Measurements from ENCODE around the gene KLRC4. TPM values are rescaled to one million over a fixed set of nuclear protein-coding genes. Genes with fewer than 3 reads are reported as not detected.

The KLRC4 gene
- total RNA-seq, 1 experiment from 2014 or later = not detected

GRCh38 chr12:10363914-10364814, 45.4 kb downstream of the KLRC4 start:
- POLR2A ChIA-PET = interaction anchor here (0.7 to 1.3 kb wide), 2 partner anchors 11 to 249 kb away, joined by 4 to 5 read pairs; partner anchors contain the start of gene MAGOHB
- Histone ChIP-seq H3K36me3 (ENCODE audit: control insufficient read depth, insufficient read depth, low read length) (no peaks in the 10 kb centered on the region; the same call in 1 of the 2 replicates), H3K4me3 (ENCODE audit: low read depth, low read length) (peak overlapping the region; percentile 39), H3K9me3 (peaks cover 21% of the 10 kb centered on the region), H3K27me3 (replicated peaks; ENCODE audit: control insufficient read depth, insufficient read depth, low read length) (no peaks in the 10 kb centered on the region), H3K4me1 (peaks cover 57% of the 10 kb centered on the region)
- TSS peak; percentile 56 for BruUV-seq (replicated peaks)
- Mint-ChIP-seq H3K4me3 (ENCODE audit: unreplicated experiment) (no peak overlapping the region), H3K9me3 (ENCODE audit: unreplicated experiment) (peaks cover 25% of the 10 kb centered on the region), H3K36me3 (ENCODE audit: insufficient read depth, unreplicated experiment) (no peaks in the 10 kb centered on the region), H3K27ac (ENCODE audit: unreplicated experiment) (no peak overlapping the region), H3K27me3 (ENCODE audit: insufficient read depth, unreplicated experiment) (no peaks in the 10 kb centered on the region), H3K4me1 (ENCODE audit: low read depth, unreplicated experiment) (peaks cover 13% of the 10 kb centered on the region)
- peak; percentile 41 to 53 for DNase-seq
- intact Hi-C loops (cut with micrococcal nuclease; ENCODE audit: unreplicated experiment) = loop anchor here (1.0 to 10.0 kb wide), 2 partner anchors 33 to 129 kb away; no protein-coding TSS in a partner anchor
- CTCF ChIA-PET = interaction anchor here (0.7 kb wide), 1 partner anchor 33 kb away, joined by 4 read pairs; no protein-coding TSS in a partner anchor
- no peak for TF ChIP-seq CTCF (IDR thresholded peaks at IDR 0.05; ENCODE audit: insufficient read depth in 1 of 2, low read depth in 1 of 2, low read length in 1 of 2, severe bottlenecking in 1 of 2, unreplicated experiment in 1 of 2)

GRCh38 chr12:10363658-10363913, 46.0 kb downstream of the KLRC4 start:
- Mint-ChIP-seq H3K4me3 (ENCODE audit: unreplicated experiment) (no peak overlapping the region), H3K27me3 (ENCODE audit: insufficient read depth, unreplicated experiment) (no peaks in the 10 kb centered on the region), H3K36me3 (ENCODE audit: insufficient read depth, unreplicated experiment) (no peaks in the 10 kb centered on the region), H3K4me1 (ENCODE audit: low read depth, unreplicated experiment) (peaks cover 13% of the 10 kb centered on the region), H3K27ac (ENCODE audit: unreplicated experiment) (no peak overlapping the region), H3K9me3 (ENCODE audit: unreplicated experiment) (peaks cover 19% of the 10 kb centered on the region)
- Histone ChIP-seq H3K9me3 (peaks cover 15% of the 10 kb centered on the region), H3K27me3 (replicated peaks; ENCODE audit: control insufficient read depth, insufficient read depth, low read length) (no peaks in the 10 kb centered on the region), H3K4me3 (ENCODE audit: low read depth, low read length) (no peak overlapping the region), H3K36me3 (ENCODE audit: control insufficient read depth, insufficient read depth, low read length) (no peaks in the 10 kb centered on the region; the same call in 1 of the 2 replicates), H3K4me1 (peaks cover 57% of the 10 kb centered on the region)
- ChIA-PET POLR2A (no interaction called here), CTCF (no interaction called here)
- no peak for TF ChIP-seq CTCF (IDR thresholded peaks at IDR 0.05; ENCODE audit: insufficient read depth in 1 of 2, low read depth in 1 of 2, low read length in 1 of 2, severe bottlenecking in 1 of 2, unreplicated experiment in 1 of 2)
- intact Hi-C loops (cut with micrococcal nuclease; ENCODE audit: unreplicated experiment) = loop anchor here (10.0 kb wide), 1 partner anchor 129 kb away; no protein-coding TSS in a partner anchor
- no peak for DNase-seq
- no TSS peak for BruUV-seq (replicated peaks)

- no peak for DNase-seq
- H3K4me3 Mint-ChIP-seq (ENCODE audit: unreplicated experiment) = no peak overlapping the region
- no peaks in the 10 kb centered on the region for H3K27me3 Mint-ChIP-seq (ENCODE audit: insufficient read depth, unreplicated experiment)
- no peak overlapping the region for H3K4me3 ChIP-seq (ENCODE audit: low read depth, low read length)
- intact Hi-C loops (cut with micrococcal nuclease; ENCODE audit: unreplicated experiment) = loop anchor here (10.0 kb wide), 1 partner anchor 128 kb away; no protein-coding TSS in a partner anchor
- H3K27me3 ChIP-seq (replicated peaks; ENCODE audit: control insufficient read depth, insufficient read depth, low read length) = no peaks in the 10 kb centered on the region
- H3K36me3 Mint-ChIP-seq (ENCODE audit: insufficient read depth, unreplicated experiment) = no peaks in the 10 kb centered on the region
- H3K27ac Mint-ChIP-seq (ENCODE audit: unreplicated experiment) = peak overlapping the region; percentile 23
- peaks cover 14% of the 10 kb centered on the region for H3K9me3 Mint-ChIP-seq (ENCODE audit: unreplicated experiment)
- POLR2A ChIA-PET = no interaction called here
- no peaks in the 10 kb centered on the region; the same call in 1 of the 2 replicates for H3K36me3 ChIP-seq (ENCODE audit: control insufficient read depth, insufficient read depth, low read length)
- peaks cover 13% of the 10 kb centered on the region for H3K4me1 Mint-ChIP-seq (ENCODE audit: low read depth, unreplicated experiment)
- no TSS peak for BruUV-seq (replicated peaks)
- peaks cover 57% of the 10 kb centered on the region for H3K4me1 ChIP-seq
- TF ChIP-seq CTCF (IDR thresholded peaks at IDR 0.05; ENCODE audit: insufficient read depth in 1 of 2, low read depth in 1 of 2, low read length in 1 of 2, severe bottlenecking in 1 of 2, unreplicated experiment in 1 of 2) = no peak
- CTCF ChIA-PET = interaction anchor here (0.7 kb wide), 1 partner anchor 48 kb away, joined by 3 read pairs; no protein-coding TSS in a partner anchor
- peaks cover 10% of the 10 kb centered on the region for H3K9me3 ChIP-seq
Observed at GRCh38 chr12:10362828-10363657, 46.5 kb downstream of the KLRC4 start.

Measured in Caco-2 (cell line).